GM18519 (cell line): ENCODE results near the gene PPBP.
"Not testable (repeated sequence)": the region's sequence is repeated elsewhere in the genome, so short reads cannot be mapped to it uniquely, and the experiment has no call there.

Experiments
- ATAC-seq: cut with Tn5 transposase; IDR thresholded peaks from one replicate; pipeline ENCODE4 v1.9.1; 2021; ENCODE audit warnings: mild to moderate bottlenecking, moderate library complexity; ENCODE audit not compliant: unreplicated experiment, low FRiP score

PPBP gene

DNA sequence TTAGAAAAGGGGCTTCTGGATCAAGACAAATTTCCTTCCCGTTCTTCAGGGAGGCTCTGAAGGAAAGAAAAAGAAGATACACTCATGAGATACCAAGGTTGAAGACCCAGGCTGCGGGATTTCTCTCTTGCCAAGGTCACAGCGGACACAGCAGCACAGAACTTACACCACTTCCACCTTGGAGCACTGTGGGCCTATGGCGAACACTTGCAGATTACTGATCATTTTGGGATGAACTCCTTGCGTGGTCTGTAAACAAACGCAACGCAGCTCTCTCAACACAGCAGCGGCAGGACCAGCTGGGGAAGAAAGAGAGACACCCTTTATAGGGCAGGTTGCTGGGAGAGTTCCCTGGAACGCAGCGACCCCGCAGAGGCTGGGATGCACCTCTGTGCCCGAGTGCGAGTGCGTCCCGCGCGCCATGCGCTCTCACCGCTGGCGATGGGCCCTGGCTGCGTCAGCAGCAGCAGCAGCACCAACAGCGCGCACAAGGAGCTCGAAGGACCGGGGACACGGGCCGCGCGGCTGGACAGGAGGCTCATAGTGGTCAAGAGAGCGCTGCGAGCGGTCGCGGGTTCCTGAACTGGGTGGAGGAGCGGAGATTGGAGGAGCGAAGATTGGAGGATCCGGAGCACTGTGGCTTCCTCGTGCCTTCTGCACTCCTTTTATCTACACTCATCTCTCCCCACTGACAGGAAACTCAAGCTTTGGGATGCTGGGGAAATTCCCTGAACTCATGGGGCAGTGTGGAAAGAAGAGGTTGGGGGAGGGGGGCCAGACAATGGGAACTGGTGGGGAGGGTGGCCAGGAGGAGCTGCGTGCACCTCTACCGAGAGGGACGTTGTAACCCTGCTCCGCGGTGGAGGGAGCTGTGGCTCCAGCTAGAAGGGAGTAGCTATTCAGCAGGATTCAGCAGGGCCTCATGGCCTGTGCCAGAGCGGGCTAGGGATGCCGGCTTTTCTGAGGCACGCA is 10.3 kb upstream of the PPBP start, which contains the start of gene CXCL5:
Gene CXCL5, minus strand, starts transcription at position 638 of the 972 bp plus-strand sequence. Its CDS starts 96 bp downstream, at position 542.
- no peak for ATAC-seq

GRCh38 chr4:73992050-73992449 is 4.1 kb upstream of the PPBP start:
- no peak for ATAC-seq

GRCh38 chr4:73991742-73992000 is 3.7 kb upstream of the PPBP start:
- ATAC-seq: no peak

- ATAC-seq: no peak
These were observed 3.2 kb upstream of the PPBP start for GRCh38 chr4:73990988-73991741.

DNA sequence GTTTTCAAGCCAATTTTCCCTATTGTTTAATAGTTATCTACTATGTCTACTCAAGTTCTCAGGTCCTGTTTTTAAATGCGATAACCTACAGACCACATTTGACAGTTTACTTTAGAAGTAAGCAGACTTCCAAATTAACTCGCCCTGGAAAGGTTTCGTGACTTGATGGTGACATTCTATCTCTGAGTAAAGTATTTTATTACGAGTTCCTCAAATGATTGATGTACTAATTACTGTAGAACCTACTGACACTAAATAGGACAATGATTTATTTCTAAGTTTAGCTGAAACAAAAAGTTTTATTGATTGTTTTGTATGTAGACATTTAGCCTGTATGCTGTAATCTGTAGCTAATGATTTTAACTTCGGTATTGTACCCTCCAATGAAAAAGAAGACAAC is 1.9 kb upstream of the PPBP start:
- no peak for ATAC-seq

GRCh38 chr4:73989031-73989430 is 1.0 kb upstream of the PPBP start:
- ATAC-seq: no peak

- no peak for ATAC-seq
These were observed 2.5 kb downstream of the PPBP start for GRCh38 chr4:73985528-73985852.

DNA sequence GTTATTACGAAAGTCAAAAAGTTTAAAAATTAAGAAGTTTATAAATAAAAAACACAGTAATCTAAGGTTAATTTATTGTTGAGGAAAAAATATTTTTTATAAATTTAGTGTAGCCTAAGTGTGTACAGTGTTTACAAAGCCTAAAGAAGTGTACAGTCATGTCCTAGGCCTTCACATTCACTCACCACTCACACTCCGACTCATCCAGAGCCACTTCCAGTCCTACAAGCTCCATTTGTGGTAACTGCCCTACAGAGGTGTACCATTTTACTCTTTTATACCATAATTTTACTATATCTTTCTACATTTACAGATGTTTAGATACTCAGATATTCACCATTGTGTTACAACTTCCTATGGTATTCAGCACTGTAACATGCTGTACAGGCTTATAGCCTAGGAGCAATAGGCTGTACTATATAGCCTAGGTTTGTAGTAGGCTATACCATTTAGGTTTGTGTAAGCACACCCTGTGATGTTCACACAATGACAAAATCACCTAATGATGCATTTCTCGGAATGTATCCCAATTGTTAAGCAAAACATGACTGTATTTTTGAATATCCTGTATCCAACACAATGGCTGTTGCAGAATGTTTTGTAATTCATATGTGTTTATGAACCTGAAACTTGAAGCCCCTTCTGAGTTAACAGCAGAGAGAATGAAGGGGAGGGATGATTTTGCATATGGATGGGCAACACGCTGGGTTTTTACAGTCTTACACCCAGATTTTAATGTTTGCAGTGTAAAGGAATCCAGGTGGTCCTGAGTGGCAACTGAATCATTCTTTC is 3.1 kb downstream of the PPBP start:
- no peak for ATAC-seq

- not testable (repeated sequence) for ATAC-seq
These were observed 6.8 kb downstream of the PPBP start for GRCh38 chr4:73981175-73981574.

DNA sequence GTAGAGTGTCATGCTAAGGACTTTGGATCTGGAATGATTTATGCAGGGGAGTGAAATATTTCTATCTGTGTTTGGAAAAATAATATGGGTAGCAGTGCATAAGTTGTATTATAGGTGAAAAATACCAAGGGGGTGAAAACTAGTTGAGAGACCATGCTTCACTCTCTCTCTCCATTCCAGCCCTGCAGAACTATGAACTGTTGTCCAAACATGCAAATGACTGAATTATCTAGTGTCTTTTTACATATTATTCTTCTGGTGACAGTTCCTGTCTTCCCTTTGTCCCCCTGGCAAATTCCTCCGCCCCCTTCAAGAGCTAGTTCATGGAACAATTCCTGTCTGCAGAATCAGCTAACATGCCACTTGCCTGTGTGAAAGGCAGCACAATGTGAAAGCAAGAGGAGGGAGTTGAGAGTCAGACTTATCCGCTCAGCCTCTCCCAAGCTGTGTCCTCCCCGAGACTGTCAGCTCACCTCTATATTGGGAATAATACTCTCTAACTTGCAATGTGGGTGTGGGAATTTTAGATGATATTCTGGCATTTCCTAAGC is 8.5 kb downstream of the PPBP start:
- no peak for ATAC-seq

GRCh38 chr4:73978886-73979285 is 9.1 kb downstream of the PPBP start:
- ATAC-seq: no peak

DNA sequence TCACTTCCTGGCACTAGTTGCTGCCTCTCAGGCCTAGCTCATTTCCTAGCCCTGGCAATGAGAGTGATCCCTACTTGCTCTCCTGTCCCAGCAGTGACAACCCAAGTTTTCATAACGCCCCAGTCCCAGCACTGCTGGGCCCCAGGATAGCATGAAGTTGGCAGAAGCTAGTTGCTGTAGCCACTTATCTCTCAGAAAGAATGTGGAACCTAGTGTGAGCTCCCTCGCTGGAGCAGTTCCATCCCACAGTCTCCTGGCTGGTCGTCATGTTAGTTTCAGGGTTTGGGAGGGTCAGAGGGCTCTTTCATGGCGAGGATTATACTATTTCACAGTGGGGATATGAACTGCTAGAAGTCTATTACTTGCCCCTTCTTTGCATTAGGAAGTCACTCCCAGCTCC is 11.3 kb downstream of the PPBP start:
- ATAC-seq: no peak

DNA sequence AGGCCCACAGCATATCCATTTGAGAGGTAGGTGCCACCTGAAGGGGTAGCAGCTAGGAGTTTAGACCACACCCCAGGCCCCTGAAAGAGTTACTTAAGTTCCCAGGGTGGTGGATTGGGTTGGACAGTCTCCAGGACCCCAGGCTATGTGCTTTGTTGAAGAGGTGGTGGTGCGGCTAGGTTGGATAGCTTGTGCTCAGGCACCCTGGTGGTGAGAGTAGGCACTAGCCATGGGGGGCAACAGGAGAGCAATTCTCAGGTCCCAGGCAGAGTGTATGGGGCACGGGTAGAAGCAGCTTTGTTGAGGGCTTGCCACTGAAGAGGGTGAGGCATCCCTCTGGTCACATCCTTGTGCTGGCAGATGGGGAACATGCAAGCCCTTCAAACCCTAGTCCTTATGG is 11.8 kb downstream of the PPBP start:
- ATAC-seq: no peak

- ATAC-seq: no peak
These were observed 13.6 kb downstream of the PPBP start for GRCh38 chr4:73974352-73974751.

DNA sequence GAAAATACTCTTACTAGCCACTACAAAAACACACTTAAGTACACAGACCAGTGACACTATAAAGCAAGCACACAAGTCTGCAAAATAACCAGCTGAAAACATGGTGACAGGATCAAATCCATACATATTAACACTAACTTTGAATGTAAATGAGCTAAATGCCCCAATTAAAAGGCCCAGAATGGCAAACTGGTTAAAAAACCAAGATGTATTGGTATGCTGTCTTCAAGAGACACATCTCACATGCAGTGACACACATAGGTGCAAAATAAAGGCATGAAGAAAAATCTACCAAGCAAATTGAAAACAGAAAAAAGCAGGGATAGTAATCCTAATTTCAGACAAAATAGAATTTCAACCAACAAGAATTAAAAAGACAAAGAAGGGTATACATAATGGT is 17.0 kb downstream of the PPBP start:
- no peak for ATAC-seq

- no peak for ATAC-seq
These were observed 18.0 kb downstream of the PPBP start for GRCh38 chr4:73970011-73970410.

DNA sequence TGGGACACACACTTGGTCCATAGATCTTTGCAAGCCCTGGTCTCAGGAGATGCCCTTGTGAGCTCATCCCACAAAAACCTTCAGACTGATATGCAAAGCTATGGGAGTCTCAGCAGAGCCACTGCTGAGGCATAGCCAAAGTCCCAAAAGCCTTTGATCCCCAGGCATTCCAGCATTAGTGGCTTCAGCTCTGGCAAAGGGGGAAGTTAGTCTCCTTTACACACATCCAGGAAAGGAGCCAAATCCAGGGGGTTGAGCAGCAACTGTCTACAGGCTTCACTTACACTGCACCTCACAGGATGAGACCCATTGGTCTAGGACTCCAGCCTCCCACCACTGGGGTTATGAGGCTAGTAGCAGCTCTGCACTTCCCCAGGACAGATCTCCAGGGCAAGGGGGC is 20.1 kb downstream of the PPBP start:
- no peak for ATAC-seq

- no peak for ATAC-seq
These were observed 23.0 kb downstream of the PPBP start for GRCh38 chr4:73964862-73965611.

DNA sequence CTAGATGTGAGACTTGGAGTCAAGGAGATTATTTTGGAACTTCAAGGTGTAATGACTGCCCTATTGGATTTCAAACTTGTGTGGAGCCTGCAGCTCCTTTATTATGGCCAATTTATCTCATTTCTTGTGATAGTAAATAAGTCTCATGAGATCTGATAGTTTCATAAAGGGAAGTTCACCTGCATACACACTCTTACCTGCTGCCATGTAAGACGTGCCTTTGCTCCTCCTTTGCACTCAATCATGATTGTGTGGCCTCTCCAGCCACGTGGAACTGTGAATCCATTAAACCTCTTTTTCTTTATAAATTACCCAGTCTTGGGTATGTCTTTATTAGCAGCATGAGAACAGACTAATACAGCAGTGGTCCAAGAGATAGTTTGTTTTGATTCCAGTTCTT is 25.3 kb downstream of the PPBP start:
- ATAC-seq: no peak

DNA sequence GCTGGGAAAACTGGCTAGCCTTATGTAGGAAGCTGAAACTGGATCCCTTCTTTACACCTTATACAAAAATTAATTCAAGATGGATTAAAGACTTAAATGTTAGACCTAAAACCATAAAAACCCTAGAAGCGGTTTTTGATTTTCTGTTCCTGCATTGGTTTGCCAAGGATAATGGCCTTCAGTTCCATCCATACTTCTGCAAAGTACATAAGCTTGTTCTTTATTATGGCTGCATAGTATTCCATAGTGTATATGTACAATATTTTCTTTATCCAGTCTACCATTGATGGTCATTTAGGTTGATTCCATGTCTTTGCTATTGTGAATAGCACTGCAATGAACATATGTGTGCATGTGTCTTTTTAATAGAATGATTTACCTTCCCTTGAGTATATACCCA is 28.9 kb downstream of the PPBP start:
- not testable (repeated sequence) for ATAC-seq
